Lung (tissue), 12 donors: ENCODE measurements around the gene TBCB. TPM values are rescaled to one million over a fixed set of nuclear protein-coding genes. Genes with fewer than 3 reads are reported as not detected.

Experiments
- ATAC-seq: fragments of 200-7000 bp; cut with Tn5 transposase; one replicate; pipeline ENCODE4 v1.9.1; 2020; ENCODE audit warnings: moderate number of reproducible peaks; ENCODE audit not compliant: insufficient read depth, low FRiP score
- DNase-seq, 3 donors: peaks; one replicate each; pipeline ENCODE4 v3.0.0-alpha.2; 2013 to 2017
- H3K27ac ChIP-seq, 2 donors: one replicate each; pipeline ENCODE4 v1.5.1; 2013; ENCODE audit warnings: mild to moderate bottlenecking in 2 of 2, moderate library complexity in 2 of 2, control low read depth in 1 of 2, inconsistent platforms in 1 of 2, low read depth in 1 of 2, low read length in 1 of 2
- H3K27me3 ChIP-seq, 3 donors: one replicate each; pipeline ENCODE4 v1.5.1; 2013; ENCODE audit warnings: low read length in 2 of 3; ENCODE audit not compliant: control insufficient read depth in 3 of 3, insufficient read depth in 3 of 3
- H3K36me3 ChIP-seq, 4 donors: one replicate each; pipeline ENCODE4 v1.5.1; 2013; ENCODE audit warnings: low read length in 4 of 4, mild to moderate bottlenecking in 1 of 4, moderate library complexity in 1 of 4; ENCODE audit not compliant: control insufficient read depth in 4 of 4, insufficient read depth in 4 of 4
- H3K4me1 ChIP-seq, 5 donors: one replicate each; pipeline ENCODE4 v1.5.1; 2013; ENCODE audit warnings: low read length in 5 of 5, mild to moderate bottlenecking in 2 of 5, moderate library complexity in 1 of 5; ENCODE audit not compliant: control insufficient read depth in 5 of 5, insufficient read depth in 5 of 5
- H3K4me3 ChIP-seq: one replicate; pipeline ENCODE4 v1.5.1; 2013; ENCODE audit warnings: mild to moderate bottlenecking, control low read depth, moderate library complexity
- H3K9ac ChIP-seq, 2 donors: one replicate each; pipeline ENCODE4 v1.5.1; 2013; ENCODE audit warnings: low read length in 2 of 2, control low read depth in 1 of 2; ENCODE audit not compliant: insufficient read depth in 1 of 2
- H3K9me3 ChIP-seq, 4 donors: one replicate each; pipeline ENCODE4 v1.5.1; 2013; ENCODE audit warnings: low read length in 3 of 4, mild to moderate bottlenecking in 1 of 4, moderate library complexity in 1 of 4; ENCODE audit not compliant: control insufficient read depth in 4 of 4, insufficient read depth in 3 of 4
- CTCF ChIP-seq: IDR thresholded peaks from 2 replicates; pipeline ENCODE4 v1.5.1; 2012; ENCODE audit warnings: mild to moderate bottlenecking; ENCODE audit errors: control extremely low read depth, extremely low read depth
- whole genome bisulfite sequencing, 2 donors: extraction: QIAGEN DNeasy Blood & Tissue Kit; methylation state at CpG; one replicate each; pipeline ENCODE4 v1.1.7; 2013; 5-methylcytosine and 5-hydroxymethylcytosine counted together
- polyA plus RNA-seq, 2 donors: library from polyadenylated mRNA; stranded (reverse); fragments of 200-250 nt; gene quantifications; one replicate each; pipeline ENCODE4 v1.2.1, GENCODE V29; 2013
- total RNA-seq, 2 donors: library from RNA; depleted of rRNA in 1 of 2; stranded (reverse); fragments of >200 nt in 1 of 2; gene quantifications; one replicate each; pipeline ENCODE4 v1.2.1, GENCODE V29; 2014 to 2021
- donor health status: control.
- donor health status: control.
- donor health status: Bipolar disorder and iron deficiency.
- donor health status: healthy.
- donor health status: DM: yes; HTN: yes; CAD: no.

The TBCB gene
- total and polyA plus RNA-seq, 4 donors, result 63.1 to 213 (median 150) TPM

- TF ChIP-seq CTCF, result no peak
- H3K36me3 ChIP-seq, result peaks cover 0 to 28% (median 15%) of the 10 kb centered on the region in 4 donors
- H3K9ac ChIP-seq, result peak within 1 kb of the TSS; percentile 79 to 85
- 0% methylated on average over 59 to 60 of the region's 60 CpGs for WGBS, 2 donors
- ATAC-seq (peak; percentile 94), DNase-seq (peak; percentile 100)
- H3K27ac ChIP-seq, result peak within 1 kb of the TSS; percentile 85 to 86
- H3K4me3 ChIP-seq, result peak within 1 kb of the TSS; percentile 90
- peaks cover 0 to 14% (median 0%) of the 10 kb centered on the region in 5 donors for H3K4me1 ChIP-seq
- H3K27me3 ChIP-seq, result no peaks in the 10 kb centered on the region
- H3K9me3 ChIP-seq, result no peaks in the 10 kb centered on the region
These were observed 381 bp upstream of the TBCB start, which contains the start of gene POLR2I for GRCh38 chr19:36114721-36115452. Gene POLR2I, minus strand, starts transcription at chr19:36114875. Its CDS starts 19 bp downstream, at chr19:36114856.

- H3K4me3 ChIP-seq, result peak overlapping the region; percentile 64
- ATAC-seq (no peak), DNase-seq (no peak)
- H3K27me3 ChIP-seq, result no peaks in the 10 kb centered on the region
- H3K9me3 ChIP-seq, result no peaks in the 10 kb centered on the region
- 94 to 100% methylated on average over 1 of the region's 1 CpG for WGBS, 2 donors
- no peak for TF ChIP-seq CTCF
- no peak overlapping the region for H3K9ac ChIP-seq
- H3K4me1 ChIP-seq, result peaks cover 0 to 14% (median 0%) of the 10 kb centered on the region in 5 donors
- peak overlapping the region in 1 of 2 donors; percentile 73 for H3K27ac ChIP-seq
- peaks cover 0 to 32% (median 14%) of the 10 kb centered on the region in 4 donors for H3K36me3 ChIP-seq
These were observed 1.0 kb downstream of the TBCB start for GRCh38 chr19:36116344-36116637.

- no peaks in the 10 kb centered on the region for H3K27me3 ChIP-seq
- H3K36me3 ChIP-seq, result peaks cover 5 to 47% (median 17%) of the 10 kb centered on the region in 4 donors
- no peak for DNase-seq
- no peak overlapping the region for H3K4me3 ChIP-seq
- H3K9me3 ChIP-seq, result no peaks in the 10 kb centered on the region
- no peak overlapping the region for H3K27ac ChIP-seq
- peaks cover 0 to 7% (median 0%) of the 10 kb centered on the region in 5 donors for H3K4me1 ChIP-seq
- WGBS, 2 donors, result 91 to 94% methylated on average over 26 of the region's 26 CpGs
- TF ChIP-seq CTCF, result no peak
- no peak overlapping the region for H3K9ac ChIP-seq
- no peak for ATAC-seq
These were observed 5.1 kb downstream of the TBCB start for GRCh38 chr19:36120092-36120983.
